ENCODE measurements around the gene VN1R5.

GRCh38 chr1:247209396-247209795, 46.5 kb upstream of the VN1R5 start:
- TF ChIP-seq CTCF (IDR thresholded peaks at IDR 0.05) (no peak), POLR2A (IDR thresholded peaks at IDR 0.05) (no peak)

Measured in body of pancreas (tissue), 4 donors.